Stimulated activated CD8-positive, alpha-beta memory T cell treated with anti-CD3 and anti-CD28 coated beads, Interleukin-12 subunit alpha, Interleukin-12 subunit beta, amount 100 ng/mL, for 1 hour (primary cell): Measurements from ENCODE around the gene TBC1D13.
"Not testable (repeated sequence)": the region's sequence is repeated elsewhere in the genome, so short reads cannot be mapped to it uniquely, and the experiment has no call there.

Experiments
- DNase-seq: peaks from one replicate; pipeline ENCODE4 v3.0.0-alpha.2; 2020; ENCODE audit warnings: low read depth

TBC1D13 gene

GRCh38 chr9:128821584-128822406 is 34.7 kb downstream of the TBC1D13 start:
- DNase-seq, result no peak

GRCh38 chr9:128822407-128823042 is 35.5 kb downstream of the TBC1D13 start:
- DNase-seq, result no peak

DNA sequence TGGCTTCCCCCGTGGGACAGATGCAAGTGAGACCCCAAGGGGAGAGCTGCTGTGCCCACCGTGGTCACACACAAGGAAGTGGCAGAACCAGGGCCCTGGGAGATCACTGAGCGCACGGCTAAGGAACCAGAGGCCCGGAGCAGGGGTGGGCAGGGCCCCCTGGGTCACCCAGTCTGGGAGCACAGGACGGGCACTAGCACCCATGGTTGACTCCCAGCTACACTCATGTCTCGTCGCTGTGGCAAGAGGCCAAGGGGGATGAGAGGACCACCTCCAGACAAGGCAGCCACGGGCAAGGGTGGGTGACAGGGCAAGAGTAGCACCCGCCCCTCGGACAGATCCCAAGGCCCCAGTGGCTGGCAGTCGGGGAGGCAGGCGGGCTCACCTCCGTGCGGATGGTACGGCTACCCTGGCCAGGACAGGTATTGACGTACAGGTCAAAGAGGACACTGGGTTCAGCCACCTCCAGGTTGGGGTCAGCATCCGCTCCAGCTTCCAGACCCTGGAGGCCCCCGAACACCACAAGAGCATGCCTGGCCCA is 36.4 kb downstream of the TBC1D13 start:
- DNase-seq, result no peak

DNA sequence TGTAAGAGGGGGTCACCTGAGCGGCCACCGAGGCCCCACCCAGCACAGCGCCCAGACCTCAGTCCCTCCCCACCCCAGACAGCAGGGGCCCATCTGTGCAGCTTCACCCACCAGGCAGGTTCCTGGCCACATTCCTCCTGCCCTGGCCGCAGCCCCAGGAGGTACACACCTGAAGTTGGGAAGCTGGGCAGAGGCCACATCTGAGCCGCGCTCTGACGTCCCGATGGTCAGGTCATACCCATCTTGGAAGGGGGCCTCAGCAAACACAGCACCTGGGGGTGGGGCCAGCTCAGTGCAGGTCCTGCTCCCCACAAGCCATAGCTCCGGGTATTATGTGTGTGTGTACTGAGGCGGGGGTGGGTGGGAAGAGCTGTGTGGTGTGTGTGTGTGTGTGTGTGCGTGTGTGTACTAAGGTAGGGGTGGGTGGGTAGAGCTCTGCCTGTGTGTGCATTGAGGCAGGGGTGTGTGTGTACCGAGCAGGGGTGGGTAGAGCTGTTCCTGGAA is 36.9 kb downstream of the TBC1D13 start:
- no peak for DNase-seq

DNA sequence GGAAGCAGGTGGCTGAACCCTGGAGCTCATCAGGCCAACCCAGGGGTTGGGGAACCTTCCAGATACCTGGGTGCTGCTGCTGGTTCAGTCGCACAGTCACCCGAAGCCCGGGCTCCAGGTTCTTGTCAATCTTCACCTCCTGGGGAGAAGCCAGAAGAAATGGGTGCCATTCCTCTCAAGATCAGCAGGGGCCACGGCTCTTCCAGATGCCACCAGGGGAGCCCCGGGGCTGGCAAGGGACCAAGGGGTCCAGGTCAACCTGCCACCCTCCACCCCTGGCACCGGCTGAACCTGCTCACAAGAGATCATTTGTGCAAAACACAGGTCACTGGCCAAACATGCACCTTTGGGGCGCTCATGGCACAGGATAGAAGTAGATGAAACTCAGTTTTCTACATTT is 37.9 kb downstream of the TBC1D13 start:
- DNase-seq, result no peak

- DNase-seq, result no peak
Observed at GRCh38 chr9:128825923-128826700, 39.1 kb downstream of the TBC1D13 start.

DNA sequence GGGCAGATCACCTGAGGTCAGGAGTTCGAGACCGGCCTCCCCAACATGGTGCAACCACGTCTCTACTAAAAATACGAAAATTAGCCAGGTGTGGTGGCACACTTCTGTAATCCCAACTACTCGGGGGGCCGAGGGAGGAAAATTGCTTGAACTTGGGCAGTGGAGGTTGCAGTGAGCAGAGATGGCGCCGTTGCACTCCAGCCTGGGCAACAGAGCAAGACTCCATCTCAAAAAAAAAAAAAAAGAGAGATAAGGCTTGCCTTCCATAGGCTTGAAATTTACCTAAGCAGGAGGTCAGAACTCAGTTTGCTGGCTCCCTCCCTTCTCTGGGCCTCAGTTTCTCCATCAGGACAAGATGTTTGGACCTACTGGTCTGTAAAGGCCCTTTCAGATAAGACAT is 41.2 kb downstream of the TBC1D13 start:
- DNase-seq, result no peak

DNA sequence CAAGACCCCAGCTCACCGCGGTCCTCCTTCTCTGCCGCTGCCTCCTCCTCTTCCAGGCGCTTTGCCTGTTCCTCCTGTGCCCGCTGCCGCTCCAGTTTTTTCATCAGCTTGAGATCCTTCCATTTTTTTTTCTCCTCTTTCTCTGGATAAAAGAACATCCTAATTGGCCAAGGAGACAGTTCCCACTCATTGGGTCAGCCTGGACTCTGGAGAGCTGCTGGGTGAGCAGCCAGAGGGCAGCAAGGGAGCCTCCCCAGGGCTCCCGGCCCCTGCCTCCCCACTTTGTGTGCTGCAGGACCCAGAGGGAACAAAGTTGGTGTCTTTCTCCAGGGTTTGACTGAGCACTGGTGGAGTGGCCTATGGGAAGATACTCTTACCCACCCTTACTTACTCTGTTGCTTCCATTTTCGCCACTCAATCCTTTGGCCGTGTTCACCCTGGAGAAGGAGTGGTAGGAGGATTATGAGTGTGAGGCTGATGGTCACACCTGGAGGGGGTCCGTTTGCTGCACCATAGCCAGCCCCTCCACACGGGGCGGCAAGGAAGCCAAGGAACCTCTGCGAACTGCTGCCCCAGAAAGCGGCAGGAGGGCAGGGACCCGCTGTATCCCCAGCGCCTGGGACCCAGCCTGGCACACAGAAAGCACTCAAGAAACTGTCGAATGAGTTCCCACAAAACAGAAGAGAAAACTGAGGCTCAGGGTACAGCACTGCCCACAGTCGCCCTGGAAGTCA is 41.8 kb downstream of the TBC1D13 start:
- DNase-seq, result no peak

GRCh38 chr9:128829477-128830251 is 42.6 kb downstream of the TBC1D13 start, which contains the start of gene SPOUT1:
SPOUT1 (minus strand) TSS chr9:128829794; CDS start chr9:128829780, 14 bp downstream.
- peak; percentile 88 for DNase-seq

DNA sequence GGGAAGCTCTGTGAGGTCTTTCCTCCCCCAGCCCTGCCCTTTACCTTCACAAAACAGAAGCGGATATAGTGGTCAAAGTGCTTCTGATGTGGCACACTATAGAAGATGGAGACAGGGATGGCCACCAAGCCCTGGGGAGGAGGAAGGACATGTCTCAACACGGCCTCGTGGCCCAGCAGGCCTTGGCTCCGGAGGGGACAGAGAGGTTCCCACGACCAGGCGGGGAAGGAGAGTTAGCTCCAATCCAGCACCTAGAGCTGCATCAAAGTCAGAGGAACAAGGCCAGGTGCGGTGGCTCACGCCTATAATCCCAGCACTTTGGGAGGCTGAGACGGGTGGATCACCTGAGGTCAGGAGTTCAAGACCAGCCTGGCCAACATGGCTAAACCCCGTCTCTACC is 46.6 kb downstream of the TBC1D13 start:
- DNase-seq, result no peak

- no peak for DNase-seq
Observed at GRCh38 chr9:128835246-128836210, 48.5 kb downstream of the TBC1D13 start.

- DNase-seq, result no peak
Observed at GRCh38 chr9:128836509-128837145, 49.6 kb downstream of the TBC1D13 start.

GRCh38 chr9:128838338-128838737 is 51.3 kb downstream of the TBC1D13 start:
- DNase-seq, result no peak

DNA sequence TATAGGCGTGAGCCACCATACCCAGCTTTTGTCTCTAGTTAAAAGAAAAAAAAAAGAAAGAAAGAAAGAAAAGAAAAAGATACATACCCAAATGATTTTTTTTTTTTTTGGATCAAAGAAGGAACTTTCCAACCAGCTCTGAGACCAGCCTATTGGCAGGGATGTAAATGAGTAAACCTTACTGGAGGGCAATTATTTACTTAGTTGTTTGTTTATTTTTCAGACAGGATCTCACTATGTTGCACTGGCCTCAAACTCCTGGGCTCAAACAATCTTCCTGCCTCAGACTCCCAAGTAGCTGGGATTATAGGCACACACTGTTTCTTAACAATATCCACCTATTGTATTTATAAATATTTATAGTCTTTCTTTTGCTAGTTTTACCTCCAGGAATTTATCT is 53.5 kb downstream of the TBC1D13 start:
- no peak for DNase-seq

DNA sequence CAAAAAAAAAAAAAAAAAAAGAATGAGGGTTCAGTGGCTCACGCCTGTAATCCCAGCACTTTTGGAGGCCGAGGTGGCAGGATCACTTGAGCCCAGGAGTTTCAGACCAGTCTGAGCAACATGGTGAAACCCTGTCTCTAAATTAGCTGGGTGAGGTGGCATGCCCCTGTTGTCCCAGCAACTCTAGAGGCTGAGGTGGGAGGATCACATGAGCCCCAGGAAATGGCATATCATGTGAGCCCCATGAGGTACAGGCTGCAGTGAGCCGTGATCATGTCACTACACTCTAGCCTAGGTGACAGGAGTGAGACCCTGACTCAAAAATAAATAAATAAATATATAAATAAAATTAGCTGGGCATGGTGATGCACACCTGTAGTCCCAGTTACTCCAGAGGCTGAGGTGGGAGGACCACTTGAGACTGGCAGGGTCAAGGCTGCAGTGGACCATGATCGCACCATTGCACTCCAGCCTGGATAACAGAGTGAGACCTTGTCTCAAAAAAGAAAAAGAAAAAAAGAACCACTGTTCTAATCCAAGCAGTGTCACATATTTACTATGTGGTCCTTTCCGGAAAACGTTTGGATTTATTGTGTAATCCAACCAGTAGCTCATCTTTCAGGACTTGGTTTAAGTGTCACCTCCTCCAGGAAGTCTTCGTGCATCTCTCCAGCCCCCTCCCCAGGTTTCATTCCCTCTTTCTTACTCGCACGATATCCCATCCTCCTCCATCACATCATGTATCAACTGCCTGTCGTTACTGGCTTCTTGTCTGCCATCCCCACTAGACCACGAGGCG is 54.8 kb downstream of the TBC1D13 start:
- no peak for DNase-seq

DNA sequence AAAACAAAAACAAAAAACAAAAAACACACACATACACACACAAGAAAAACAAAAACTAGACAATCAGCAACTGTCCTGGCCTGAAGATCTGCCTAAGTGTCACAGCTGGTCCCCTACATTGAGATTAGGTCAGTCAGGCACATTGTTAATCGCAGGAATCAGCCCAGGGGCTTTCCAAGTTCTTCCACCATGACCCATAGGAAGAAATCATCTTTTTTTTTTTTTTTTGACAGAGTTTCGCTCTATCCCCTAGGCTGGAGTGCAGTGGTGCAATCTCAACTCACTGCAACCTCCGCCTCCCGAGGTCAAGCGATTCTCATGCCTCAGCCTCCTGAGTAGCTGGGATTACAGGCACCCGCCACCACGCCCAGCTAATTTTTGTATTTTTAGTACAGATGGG is 56.1 kb downstream of the TBC1D13 start:
- not testable (repeated sequence) for DNase-seq

DNA sequence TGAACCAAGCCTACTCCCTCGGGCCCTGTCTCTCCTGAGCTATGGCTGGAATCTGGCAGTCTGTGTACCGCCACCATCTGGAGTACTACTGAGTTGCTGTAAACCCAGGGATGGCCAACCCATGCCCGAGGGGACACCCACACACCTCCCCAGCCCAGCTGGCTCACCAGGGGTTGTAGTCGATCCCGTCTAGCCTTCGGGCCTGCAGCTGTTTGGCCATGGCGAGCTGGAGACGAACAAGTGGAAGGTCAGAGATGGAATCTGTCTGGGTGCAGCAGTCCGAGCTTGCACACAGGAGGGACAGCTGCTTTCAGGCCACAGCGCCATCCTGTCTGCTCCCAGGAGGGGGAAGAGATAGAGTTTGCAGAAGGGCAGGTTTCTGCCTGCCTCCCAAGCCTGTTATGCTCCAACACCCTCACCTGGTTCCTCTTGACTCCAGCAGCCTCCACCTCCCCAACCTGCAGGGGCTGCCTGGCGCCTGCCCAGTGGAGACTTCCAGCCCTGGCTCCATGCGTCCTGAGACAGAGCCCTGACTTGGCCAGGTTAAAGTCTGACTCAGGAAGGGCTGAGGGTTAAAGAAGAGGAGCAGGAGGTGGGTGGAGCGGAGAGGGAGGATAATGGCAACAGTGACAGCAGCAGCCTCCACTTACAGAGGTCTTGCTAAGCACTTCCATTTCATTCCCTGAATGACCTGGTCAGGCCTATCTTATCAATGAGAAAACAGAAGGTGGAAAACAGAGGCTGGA is 58.3 kb downstream of the TBC1D13 start:
- DNase-seq, result no peak

DNA sequence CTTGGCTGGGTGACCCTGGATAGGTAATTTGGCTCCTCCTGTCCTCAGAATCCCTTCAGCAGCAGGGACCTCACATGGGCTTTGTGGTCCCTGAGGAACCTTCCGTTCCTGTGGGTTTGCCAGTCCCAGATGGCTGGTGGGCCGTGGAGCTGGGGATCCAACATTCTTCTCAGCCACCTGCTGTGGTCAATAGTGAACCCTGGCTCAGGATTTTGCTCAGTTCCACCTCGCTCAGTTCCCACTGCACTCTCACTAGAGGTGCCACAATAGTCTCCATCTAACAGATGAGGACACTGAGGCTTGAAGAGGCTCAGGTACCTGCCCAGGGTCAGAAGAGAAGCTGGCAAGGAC is 59.6 kb downstream of the TBC1D13 start:
- DNase-seq, result no peak
